Measurements from ENCODE around the gene HNRNPA3.

DNA sequence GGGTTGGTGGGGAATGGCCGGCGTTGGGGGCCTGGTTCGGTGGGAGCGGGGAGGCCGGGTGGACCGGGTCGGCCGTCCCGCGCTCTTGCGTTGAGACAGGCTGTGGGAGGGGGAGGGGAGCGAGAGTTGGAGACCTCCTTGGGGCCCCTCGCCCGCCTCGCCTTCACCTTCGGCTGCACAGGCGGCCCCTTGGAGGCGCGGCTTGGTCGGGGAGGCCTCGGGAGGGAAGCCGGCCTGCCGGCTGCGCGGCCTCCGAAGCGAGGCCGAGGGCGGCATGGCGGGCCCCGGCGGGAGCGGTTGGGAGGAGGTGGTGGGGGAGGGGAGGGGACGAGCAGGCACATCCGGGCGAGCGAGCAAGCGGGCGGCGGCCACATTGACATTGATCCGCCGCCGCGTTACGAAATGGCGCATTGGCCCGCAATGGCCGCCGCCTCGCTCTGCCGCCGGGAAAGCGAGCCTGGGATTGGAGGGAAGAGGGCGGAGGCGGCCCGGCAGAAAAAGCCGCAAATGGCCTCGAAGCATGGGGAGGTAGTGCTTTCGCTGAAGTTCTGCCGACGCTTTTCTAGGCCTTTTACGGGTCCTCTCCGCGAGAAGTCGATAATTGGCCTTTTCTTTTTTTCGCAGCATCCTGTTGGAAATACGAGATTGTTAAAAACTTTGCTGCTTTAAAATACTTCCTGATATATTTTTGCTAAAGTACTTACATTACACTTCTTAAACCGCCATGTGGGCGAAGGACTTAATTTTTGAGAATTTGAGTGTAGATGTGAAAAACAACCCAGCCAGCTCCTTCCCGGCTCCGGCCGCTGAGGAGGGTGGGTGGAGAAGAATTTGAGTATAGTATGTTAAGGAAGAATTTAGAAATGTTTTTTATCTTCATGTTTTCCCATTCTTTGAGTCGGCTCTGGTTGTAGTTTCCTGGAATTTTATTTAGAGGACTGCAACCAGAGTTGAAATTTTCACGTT lies 580 bp downstream of the HNRNPA3 start:
- no peak for TF ChIP-seq EZH2phosphoT487 (conservative IDR thresholded peaks at IDR 0.05; ENCODE audit: low read length)
- TF ChIP-seq, protein P1, sequence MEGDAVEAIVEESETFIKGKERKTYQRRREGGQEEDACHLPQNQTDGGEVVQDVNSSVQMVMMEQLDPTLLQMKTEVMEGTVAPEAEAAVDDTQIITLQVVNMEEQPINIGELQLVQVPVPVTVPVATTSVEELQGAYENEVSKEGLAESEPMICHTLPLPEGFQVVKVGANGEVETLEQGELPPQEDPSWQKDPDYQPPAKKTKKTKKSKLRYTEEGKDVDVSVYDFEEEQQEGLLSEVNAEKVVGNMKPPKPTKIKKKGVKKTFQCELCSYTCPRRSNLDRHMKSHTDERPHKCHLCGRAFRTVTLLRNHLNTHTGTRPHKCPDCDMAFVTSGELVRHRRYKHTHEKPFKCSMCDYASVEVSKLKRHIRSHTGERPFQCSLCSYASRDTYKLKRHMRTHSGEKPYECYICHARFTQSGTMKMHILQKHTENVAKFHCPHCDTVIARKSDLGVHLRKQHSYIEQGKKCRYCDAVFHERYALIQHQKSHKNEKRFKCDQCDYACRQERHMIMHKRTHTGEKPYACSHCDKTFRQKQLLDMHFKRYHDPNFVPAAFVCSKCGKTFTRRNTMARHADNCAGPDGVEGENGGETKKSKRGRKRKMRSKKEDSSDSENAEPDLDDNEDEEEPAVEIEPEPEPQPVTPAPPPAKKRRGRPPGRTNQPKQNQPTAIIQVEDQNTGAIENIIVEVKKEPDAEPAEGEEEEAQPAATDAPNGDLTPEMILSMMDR (IDR thresholded peaks at IDR 0.05; ENCODE audit: insufficient read depth, low read length, poor library complexity, severe bottlenecking) = no peak
